Panc1 (cell line): ENCODE data around the gene GNAS-AS1. TPM values are rescaled to one million over a fixed set of nuclear protein-coding genes. Genes with fewer than 3 reads are reported as not detected.

Experiments
- ATAC-seq: fragments of 200-7000 bp; cut with Tn5 transposase; 2 replicates; pipeline ENCODE4 v1.9.1; 2020; ENCODE audit warnings: mild to moderate bottlenecking, moderate library complexity
- BruUV-seq: library from RNA; stranded (reverse); fragments of 400-500 nt; replicated peaks from 2 replicates; lab custom pipeline; 2021; lab: Mats Ljungman, UMichigan
- CTCF ChIA-PET: fragments of 300-600 bp; sonication (Branson Sonifier 250); formaldehyde crosslinking; loops from one replicate; lab custom pipeline; 2022; ENCODE audit warnings: antibody characterized with exemption; lab: Charles Lee
- POLR2A ChIA-PET: fragments of 300-600 bp; sonication (Branson Sonifier 250); formaldehyde crosslinking; loops from one replicate; lab custom pipeline; 2022; ENCODE audit warnings: antibody characterized with exemption; lab: Charles Lee
- DNase-seq: peaks from one replicate; pipeline ENCODE4 v3.0.0-alpha.2; 2010; ENCODE audit warnings: low read depth, low spot score
- H3K27ac ChIP-seq: 2 replicates; pipeline ENCODE4 v1.5.1; 2011; ENCODE audit warnings: mild to moderate bottlenecking, low read length, inconsistent platforms
- H3K27me3 ChIP-seq: fragments of 200-500 bp; sonication (Bioruptor generic); 2 replicates; pipeline ENCODE4 v1.6.0; 2014; ENCODE audit warnings: low read length, inconsistent platforms; ENCODE audit not compliant: control insufficient read depth, insufficient read depth
- H3K36me3 ChIP-seq: fragments of 200-500 bp; sonication (Bioruptor generic); 2 replicates; pipeline ENCODE4 v1.5.1; 2014; ENCODE audit warnings: inconsistent platforms, mild to moderate bottlenecking, low read length, moderate library complexity; ENCODE audit not compliant: control insufficient read depth, insufficient read depth
- H3K4me1 ChIP-seq: 2 replicates; pipeline ENCODE4 v1.5.1; 2011; ENCODE audit warnings: inconsistent platforms, mild to moderate bottlenecking, low read length, moderate library complexity; ENCODE audit not compliant: control insufficient read depth, insufficient read depth
- H3K4me3 ChIP-seq, 2 experiments: 2 replicates each; pipeline ENCODE4 v1.5.1; 2011 to 2012; ENCODE audit warnings: low read depth in 2 of 2, low read length in 2 of 2, mild to moderate bottlenecking in 2 of 2, inconsistent platforms in 1 of 2, moderate library complexity in 1 of 2
- H3K9me3 ChIP-seq: fragments of 200-500 bp; sonication (Bioruptor generic); 2 replicates; pipeline ENCODE4 v1.5.1; 2014; ENCODE audit warnings: low read depth, mild to moderate bottlenecking, inconsistent platforms, low read length, moderate library complexity; ENCODE audit not compliant: control insufficient read depth, insufficient read depth
- POLR2AphosphoS5 ChIP-seq: IDR thresholded peaks from 2 replicates; pipeline ENCODE4 v1.6.1; 2012; ENCODE audit warnings: mild to moderate bottlenecking, low read depth, low read length, moderate library complexity
- REST ChIP-seq, 2 experiments: IDR thresholded peaks; 2 replicates each; pipeline ENCODE4 v1.6.1; 2011 to 2012; ENCODE audit warnings: low read depth in 2 of 2, control low read depth in 1 of 2, low read length in 1 of 2, mild to moderate bottlenecking in 1 of 2, moderate library complexity in 1 of 2; ENCODE audit not compliant: insufficient read depth in 1 of 2
- SIN3A ChIP-seq: IDR thresholded peaks from 2 replicates; pipeline ENCODE4 v1.6.1; 2012; ENCODE audit warnings: low read depth, mild to moderate bottlenecking, low read length, moderate library complexity, borderline replicate concordance; ENCODE audit not compliant: insufficient read depth
- TCF7L2 ChIP-seq: IDR thresholded peaks from 2 replicates; pipeline ENCODE4 v1.6.1; 2011; ENCODE audit warnings: mild to moderate bottlenecking, low read depth, low read length, inconsistent platforms
- in situ Hi-C: cut with HindIII; loops from 2 replicates; pipeline ENCODE4 v1.10.0; 2016; ENCODE audit warnings: low sequenced_read_pairs, low pct_unique_long_range_greater_than_20kb
- intact Hi-C: fragments of 100-400 bp; cut with micrococcal nuclease; formaldehyde crosslinking; loops from one replicate; pipeline ENCODE4 v1.10.0; 2022; ENCODE audit not compliant: unreplicated experiment
- total RNA-seq: library from RNA; stranded (reverse); gene quantifications from one replicate; pipeline ENCODE4 v1.2.1, GENCODE V29; 2021; ENCODE audit not compliant: unreplicated experiment
- TF ChIP-seq, protein P1 (sequence below): fragments of 450-650 bp; IDR thresholded peaks from 2 replicates; pipeline ENCODE4 v1.5.1; 2017; ENCODE audit warnings: mild to moderate bottlenecking

GNAS-AS1 gene
- total RNA-seq, 1 experiment from 2014 or later: not detected

GRCh38 chr20:58877976-58878360 lies 27.3 kb upstream of the GNAS-AS1 start:
- DNase-seq (no peak), ATAC-seq (no peak)
- Histone ChIP-seq H3K9me3 (no peaks in the 10 kb centered on the region), H3K27ac (no peak overlapping the region), H3K4me1 (no peaks in the 10 kb centered on the region), H3K4me3 (no peak overlapping the region), H3K36me3 (no peaks in the 10 kb centered on the region; the same call in 1 of the 2 replicates), H3K27me3 (no peaks in the 10 kb centered on the region; the same call in 1 of the 2 replicates)
- BruUV-seq: no TSS peak
- ChIA-PET CTCF (no interaction called here), POLR2A (no interaction called here)
- TF ChIP-seq REST (IDR thresholded peaks at IDR 0.05; ENCODE audit: insufficient read depth in 1 of 2, low read depth in 2 of 2, low read length in 1 of 2): no peak
- TF ChIP-seq, protein P1, sequence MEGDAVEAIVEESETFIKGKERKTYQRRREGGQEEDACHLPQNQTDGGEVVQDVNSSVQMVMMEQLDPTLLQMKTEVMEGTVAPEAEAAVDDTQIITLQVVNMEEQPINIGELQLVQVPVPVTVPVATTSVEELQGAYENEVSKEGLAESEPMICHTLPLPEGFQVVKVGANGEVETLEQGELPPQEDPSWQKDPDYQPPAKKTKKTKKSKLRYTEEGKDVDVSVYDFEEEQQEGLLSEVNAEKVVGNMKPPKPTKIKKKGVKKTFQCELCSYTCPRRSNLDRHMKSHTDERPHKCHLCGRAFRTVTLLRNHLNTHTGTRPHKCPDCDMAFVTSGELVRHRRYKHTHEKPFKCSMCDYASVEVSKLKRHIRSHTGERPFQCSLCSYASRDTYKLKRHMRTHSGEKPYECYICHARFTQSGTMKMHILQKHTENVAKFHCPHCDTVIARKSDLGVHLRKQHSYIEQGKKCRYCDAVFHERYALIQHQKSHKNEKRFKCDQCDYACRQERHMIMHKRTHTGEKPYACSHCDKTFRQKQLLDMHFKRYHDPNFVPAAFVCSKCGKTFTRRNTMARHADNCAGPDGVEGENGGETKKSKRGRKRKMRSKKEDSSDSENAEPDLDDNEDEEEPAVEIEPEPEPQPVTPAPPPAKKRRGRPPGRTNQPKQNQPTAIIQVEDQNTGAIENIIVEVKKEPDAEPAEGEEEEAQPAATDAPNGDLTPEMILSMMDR: no peak
- TF ChIP-seq SIN3A: no peak
- TF ChIP-seq POLR2AphosphoS5: no peak
- TF ChIP-seq TCF7L2: no peak
- intact Hi-C loops: no loop called here
- in situ Hi-C loops: no loop called here

DNA sequence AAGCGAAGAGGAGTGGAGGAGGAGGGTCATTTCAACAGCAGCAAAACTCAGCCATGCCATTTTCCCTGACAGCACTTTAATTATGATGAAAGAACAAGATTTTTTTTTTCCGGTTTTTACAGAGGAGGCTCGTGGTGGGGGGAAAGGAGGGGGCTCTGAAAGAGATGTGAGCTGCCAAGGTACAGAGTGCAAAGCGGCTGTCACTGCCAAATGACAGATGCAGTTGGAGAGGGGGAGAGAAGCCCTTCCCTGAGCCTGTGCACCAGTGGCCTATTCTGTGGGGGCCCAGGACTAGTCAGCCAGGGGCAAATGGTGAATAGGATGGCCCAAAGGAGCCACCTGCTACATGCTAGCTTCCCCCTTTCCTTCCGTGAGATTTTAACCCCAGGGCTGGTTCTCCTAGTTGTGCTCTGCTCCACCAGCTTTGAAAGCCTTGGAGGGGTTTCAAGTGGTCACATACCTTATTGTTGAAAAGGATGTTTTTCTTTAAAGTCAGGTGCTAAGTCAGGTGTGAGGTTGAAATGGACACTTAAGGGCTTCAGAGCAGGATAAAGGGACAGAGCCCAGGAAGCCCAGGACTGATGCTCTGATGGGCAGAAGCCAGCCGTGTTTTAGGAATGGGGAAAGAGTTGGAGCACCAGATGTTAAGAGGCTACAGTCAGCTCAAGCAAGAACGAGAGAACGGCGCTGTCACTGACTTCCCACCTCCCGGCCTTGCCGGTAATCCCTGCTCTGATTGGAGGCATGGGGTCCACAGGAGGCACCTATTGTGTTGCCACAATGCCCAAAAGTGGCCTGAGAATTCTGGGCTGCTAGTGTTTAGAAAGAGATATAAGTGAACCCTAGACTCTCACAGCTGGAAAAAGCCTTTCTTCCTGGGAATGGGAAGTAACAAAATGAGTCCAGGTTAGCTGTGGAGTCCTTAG lies 26.6 kb upstream of the GNAS-AS1 start:
- H3K27me3 ChIP-seq: no peaks in the 10 kb centered on the region
- intact Hi-C loops (no loop called here), in situ Hi-C loops (no loop called here)
- no peak overlapping the region for H3K4me3 ChIP-seq
- BruUV-seq: no TSS peak
- POLR2A ChIA-PET: interaction anchor here (0.6 kb wide), 1 partner anchor 8 kb away, joined by 12 read pairs; no protein-coding TSS in a partner anchor
- CTCF ChIA-PET: interaction anchor here (0.5 kb wide), 2 partner anchors 15 to 45 kb away, joined by 3 read pairs; no protein-coding TSS in a partner anchor
- TF ChIP-seq SIN3A: no peak
- TF ChIP-seq REST (IDR thresholded peaks at IDR 0.05; ENCODE audit: insufficient read depth in 1 of 2, low read depth in 2 of 2, low read length in 1 of 2): no peak
- no peak for TF ChIP-seq POLR2AphosphoS5
- TF ChIP-seq, protein P1: no peak
- no peak for TF ChIP-seq TCF7L2
- no peak for DNase-seq
- H3K36me3 ChIP-seq: no peaks in the 10 kb centered on the region; the same call in 1 of the 2 replicates
- ATAC-seq: no peak
- H3K4me1 ChIP-seq: no peaks in the 10 kb centered on the region
- H3K9me3 ChIP-seq: no peaks in the 10 kb centered on the region
- H3K27ac ChIP-seq: no peak overlapping the region
